A549 (cell line): ENCODE data around the gene NFKBIE.

ENCODE experiments used
- CTCF ChIP-seq: fragments of >200 bp; sonication (Bioruptor Twin); formaldehyde crosslinking; IDR thresholded peaks from 3 replicates; pipeline ENCODE4 v1.5.1; 2016
- KDM1A ChIP-seq: fragments of 200-600 bp; sonication (generic); IDR thresholded peaks from 2 replicates; pipeline ENCODE4 v1.6.1; 2016; ENCODE audit warnings: low read depth, mild to moderate bottlenecking
- KDM5A ChIP-seq: fragments of 200-600 bp; sonication (generic); IDR thresholded peaks from 2 replicates; pipeline ENCODE4 v1.6.1; 2016; ENCODE audit warnings: antibody characterized with exemption, mild to moderate bottlenecking
- MYC ChIP-seq: IDR thresholded peaks from 2 replicates; pipeline ENCODE4 v1.6.1; 2012; ENCODE audit warnings: mild to moderate bottlenecking, inconsistent platforms, low read length, improper control_type of control experiment, borderline replicate concordance
- POLR2A ChIP-seq: IDR thresholded peaks from 2 replicates; pipeline ENCODE4 v1.6.1; 2012; ENCODE audit warnings: mild to moderate bottlenecking, low read length

- no peak for TF ChIP-seq KDM5A
- no peak for TF ChIP-seq KDM1A
- no peak for TF ChIP-seq CTCF
- TF ChIP-seq POLR2A = no peak
- TF ChIP-seq MYC = no peak
Observed at GRCh38 chr6:44224965-44225305, 40.4 kb downstream of the NFKBIE start.
